ENCODE measurements around the gene FEM1C. TPM values are rescaled to one million over a fixed set of nuclear protein-coding genes. Genes with fewer than 3 reads are reported as not detected.
"Not testable (repeated sequence)": the region's sequence is repeated elsewhere in the genome, so short reads cannot be mapped to it uniquely, and the experiment has no call there.

The FEM1C gene
- total RNA-seq, 1 donor from 2014 or later, result 14.6 TPM

- no peak overlapping the region for H3K27ac Mint-ChIP-seq
- intact Hi-C loops (cut with micrococcal nuclease), result no loop called here
- H3K9me3 Mint-ChIP-seq, result no peaks in the 10 kb centered on the region
- no peak overlapping the region for H3K4me3 Mint-ChIP-seq
- peaks cover 38% of the 10 kb centered on the region for H3K27me3 Mint-ChIP-seq
- H3K36me3 Mint-ChIP-seq (ENCODE audit: low read depth), result no peaks in the 10 kb centered on the region
- no peak for DNase-seq
- no peaks in the 10 kb centered on the region for H3K4me1 Mint-ChIP-seq
These were observed 49.8 kb downstream of the FEM1C start for GRCh38 chr5:115494570-115495289.

- peaks cover 20% of the 10 kb centered on the region for H3K27me3 Mint-ChIP-seq
- H3K27ac Mint-ChIP-seq, result no peak overlapping the region
- H3K9me3 Mint-ChIP-seq, result no peaks in the 10 kb centered on the region
- no peak overlapping the region for H3K4me3 Mint-ChIP-seq
- no peaks in the 10 kb centered on the region for H3K36me3 Mint-ChIP-seq (ENCODE audit: low read depth)
- peaks cover 8% of the 10 kb centered on the region for H3K4me1 Mint-ChIP-seq
- intact Hi-C loops (cut with micrococcal nuclease), result no loop called here
- DNase-seq, result no peak
These were observed 54.0 kb downstream of the FEM1C start for GRCh38 chr5:115490596-115490995.

GRCh38 chr5:115489733-115490132 lies 54.8 kb downstream of the FEM1C start:
- intact Hi-C loops (cut with micrococcal nuclease), result loop anchor here (5.0 kb wide), 1 partner anchor 37 kb away; no protein-coding TSS in a partner anchor
- no peak for DNase-seq
- Mint-ChIP-seq H3K4me1 (peaks cover 8% of the 10 kb centered on the region), H3K27me3 (peaks cover 14% of the 10 kb centered on the region), H3K9me3 (no peaks in the 10 kb centered on the region), H3K4me3 (no peak overlapping the region), H3K36me3 (ENCODE audit: low read depth) (no peaks in the 10 kb centered on the region), H3K27ac (no peak overlapping the region)

- intact Hi-C loops (cut with micrococcal nuclease), result loop anchor here (1.0 to 5.0 kb wide), 3 partner anchors 27 to 57 kb away; partner anchors contain the start of gene FEM1C
These were observed 56.8 kb downstream of the FEM1C start for GRCh38 chr5:115487756-115488155.

GRCh38 chr5:115487168-115487567 lies 57.4 kb downstream of the FEM1C start:
- no peak for DNase-seq
- Mint-ChIP-seq H3K27ac (no peak overlapping the region), H3K4me1 (peaks cover 8% of the 10 kb centered on the region), H3K27me3 (no peaks in the 10 kb centered on the region), H3K36me3 (ENCODE audit: low read depth) (no peaks in the 10 kb centered on the region), H3K4me3 (no peak overlapping the region), H3K9me3 (no peaks in the 10 kb centered on the region)
- intact Hi-C loops (cut with micrococcal nuclease), result loop anchor here (1.0 to 5.0 kb wide), 2 partner anchors 27 to 35 kb away; no protein-coding TSS in a partner anchor

More at GRCh38 chr5:115487756-115488155, 56.8 kb downstream of the FEM1C start:
- no peak for DNase-seq
- H3K36me3 Mint-ChIP-seq (ENCODE audit: low read depth), result no peaks in the 10 kb centered on the region
- H3K4me3 Mint-ChIP-seq, result no peak overlapping the region
- no peaks in the 10 kb centered on the region for H3K9me3 Mint-ChIP-seq
- H3K27ac Mint-ChIP-seq, result peak overlapping the region; percentile 50
- peaks cover under 1% of the 10 kb centered on the region for H3K27me3 Mint-ChIP-seq
- H3K4me1 Mint-ChIP-seq, result peaks cover 8% of the 10 kb centered on the region

- Mint-ChIP-seq H3K36me3 (ENCODE audit: low read depth) (no peaks in the 10 kb centered on the region), H3K9me3 (no peaks in the 10 kb centered on the region), H3K27me3 (no peaks in the 10 kb centered on the region), H3K27ac (no peak overlapping the region), H3K4me3 (no peak overlapping the region), H3K4me1 (peaks cover 8% of the 10 kb centered on the region)
- intact Hi-C loops (cut with micrococcal nuclease), result loop anchor here (1.0 to 5.0 kb wide), 2 partner anchors 26 to 34 kb away; no protein-coding TSS in a partner anchor
- DNase-seq, result no peak
These were observed 57.8 kb downstream of the FEM1C start for GRCh38 chr5:115486728-115487127.

GRCh38 chr5:115484368-115484767 lies 60.2 kb downstream of the FEM1C start:
- H3K9me3 Mint-ChIP-seq, result peaks cover 8% of the 10 kb centered on the region
- no peak overlapping the region for H3K27ac Mint-ChIP-seq
- intact Hi-C loops (cut with micrococcal nuclease), result no loop called here
- H3K27me3 Mint-ChIP-seq, result peaks cover 10% of the 10 kb centered on the region
- no peak for DNase-seq
- H3K4me1 Mint-ChIP-seq, result peaks cover 8% of the 10 kb centered on the region
- no peaks in the 10 kb centered on the region for H3K36me3 Mint-ChIP-seq (ENCODE audit: low read depth)
- H3K4me3 Mint-ChIP-seq, result no peak overlapping the region

- intact Hi-C loops (cut with micrococcal nuclease), result no loop called here
- Mint-ChIP-seq H3K4me1 (no peaks in the 10 kb centered on the region), H3K9me3 (peaks cover 17% of the 10 kb centered on the region), H3K4me3 (no peak overlapping the region), H3K27ac (no peak overlapping the region), H3K27me3 (peaks cover 27% of the 10 kb centered on the region), H3K36me3 (ENCODE audit: low read depth) (no peaks in the 10 kb centered on the region)
- DNase-seq, result no peak
These were observed 63.7 kb downstream of the FEM1C start for GRCh38 chr5:115480900-115481299.

- DNase-seq, result no peak
- intact Hi-C loops (cut with micrococcal nuclease), result no loop called here
- Mint-ChIP-seq H3K4me3 (no peak overlapping the region), H3K9me3 (peaks cover 17% of the 10 kb centered on the region), H3K27ac (no peak overlapping the region), H3K36me3 (ENCODE audit: low read depth) (no peaks in the 10 kb centered on the region), H3K4me1 (no peaks in the 10 kb centered on the region), H3K27me3 (peaks cover 27% of the 10 kb centered on the region)
These were observed 64.3 kb downstream of the FEM1C start for GRCh38 chr5:115480271-115480670.

GRCh38 chr5:115479166-115479873 lies 65.3 kb downstream of the FEM1C start:
- DNase-seq; H3K4me3 Mint-ChIP-seq; intact Hi-C loops (cut with micrococcal nuclease); H3K27ac Mint-ChIP-seq; H3K36me3 Mint-ChIP-seq (ENCODE audit: low read depth); H3K4me1 Mint-ChIP-seq: not testable (repeated sequence)
- Mint-ChIP-seq H3K27me3 (peaks cover 27% of the 10 kb centered on the region), H3K9me3 (peaks cover 17% of the 10 kb centered on the region)

- Mint-ChIP-seq H3K9me3 (peaks cover 17% of the 10 kb centered on the region), H3K4me1 (no peaks in the 10 kb centered on the region), H3K36me3 (ENCODE audit: low read depth) (no peaks in the 10 kb centered on the region), H3K27ac (no peak overlapping the region), H3K27me3 (peaks cover 27% of the 10 kb centered on the region), H3K4me3 (no peak overlapping the region)
- no peak for DNase-seq
- intact Hi-C loops (cut with micrococcal nuclease), result no loop called here
These were observed 66.3 kb downstream of the FEM1C start for GRCh38 chr5:115478281-115478680.

GRCh38 chr5:115477581-115477980 lies 67.0 kb downstream of the FEM1C start:
- intact Hi-C loops (cut with micrococcal nuclease), result no loop called here
- Mint-ChIP-seq H3K36me3 (ENCODE audit: low read depth) (no peaks in the 10 kb centered on the region), H3K9me3 (peaks cover 17% of the 10 kb centered on the region), H3K4me3 (no peak overlapping the region), H3K27me3 (peaks cover 27% of the 10 kb centered on the region), H3K27ac (no peak overlapping the region), H3K4me1 (no peaks in the 10 kb centered on the region)
- no peak for DNase-seq

- intact Hi-C loops (cut with micrococcal nuclease), result no loop called here
- no peaks in the 10 kb centered on the region for H3K4me1 Mint-ChIP-seq
- H3K27ac Mint-ChIP-seq, result no peak overlapping the region
- peaks cover 26% of the 10 kb centered on the region for H3K27me3 Mint-ChIP-seq
- no peaks in the 10 kb centered on the region for H3K36me3 Mint-ChIP-seq (ENCODE audit: low read depth)
- peaks cover 17% of the 10 kb centered on the region for H3K9me3 Mint-ChIP-seq
- H3K4me3 Mint-ChIP-seq, result no peak overlapping the region
- no peak for DNase-seq
These were observed 68.8 kb downstream of the FEM1C start for GRCh38 chr5:115475788-115476187.

- Mint-ChIP-seq H3K9me3 (peaks cover 7% of the 10 kb centered on the region), H3K27ac (no peak overlapping the region), H3K4me3 (no peak overlapping the region), H3K36me3 (ENCODE audit: low read depth) (no peaks in the 10 kb centered on the region), H3K27me3 (peaks cover 21% of the 10 kb centered on the region), H3K4me1 (no peaks in the 10 kb centered on the region)
- no peak for DNase-seq
- intact Hi-C loops (cut with micrococcal nuclease), result no loop called here
These were observed 72.1 kb downstream of the FEM1C start for GRCh38 chr5:115472271-115473025.

All from activated CD4-positive, alpha-beta T cell treated with anti-CD3 and anti-CD28 coated beads, Interleukin-2, amount 10 ng/mL, durations not matched to agents 24 days and 14 days (primary cell).